ENCODE data around the gene PID1.
"Not testable (repeated sequence)": the region's sequence is repeated elsewhere in the genome, so short reads cannot be mapped to it uniquely, and the experiment has no call there.

DNA sequence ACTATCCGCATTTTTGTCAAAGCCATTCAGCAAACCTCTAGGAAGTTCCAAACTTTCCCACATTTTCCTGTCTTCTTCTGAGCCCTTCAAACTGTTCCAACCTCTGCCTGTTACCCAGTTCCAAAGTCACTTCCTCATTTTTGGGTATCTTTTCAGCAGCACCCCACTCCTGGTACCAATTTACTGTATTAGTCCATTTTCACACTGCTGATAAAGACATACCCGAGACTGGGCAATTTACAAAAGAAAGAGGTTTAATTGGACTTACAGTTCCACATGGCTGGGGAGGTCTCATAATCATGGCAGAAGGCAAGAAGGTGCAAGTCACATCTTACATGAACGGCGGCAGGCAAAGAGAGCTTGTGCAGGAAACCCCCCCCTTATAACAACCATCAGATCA, 84.0 kb downstream of the PID1 start:
- TF ChIP-seq, protein P1, sequence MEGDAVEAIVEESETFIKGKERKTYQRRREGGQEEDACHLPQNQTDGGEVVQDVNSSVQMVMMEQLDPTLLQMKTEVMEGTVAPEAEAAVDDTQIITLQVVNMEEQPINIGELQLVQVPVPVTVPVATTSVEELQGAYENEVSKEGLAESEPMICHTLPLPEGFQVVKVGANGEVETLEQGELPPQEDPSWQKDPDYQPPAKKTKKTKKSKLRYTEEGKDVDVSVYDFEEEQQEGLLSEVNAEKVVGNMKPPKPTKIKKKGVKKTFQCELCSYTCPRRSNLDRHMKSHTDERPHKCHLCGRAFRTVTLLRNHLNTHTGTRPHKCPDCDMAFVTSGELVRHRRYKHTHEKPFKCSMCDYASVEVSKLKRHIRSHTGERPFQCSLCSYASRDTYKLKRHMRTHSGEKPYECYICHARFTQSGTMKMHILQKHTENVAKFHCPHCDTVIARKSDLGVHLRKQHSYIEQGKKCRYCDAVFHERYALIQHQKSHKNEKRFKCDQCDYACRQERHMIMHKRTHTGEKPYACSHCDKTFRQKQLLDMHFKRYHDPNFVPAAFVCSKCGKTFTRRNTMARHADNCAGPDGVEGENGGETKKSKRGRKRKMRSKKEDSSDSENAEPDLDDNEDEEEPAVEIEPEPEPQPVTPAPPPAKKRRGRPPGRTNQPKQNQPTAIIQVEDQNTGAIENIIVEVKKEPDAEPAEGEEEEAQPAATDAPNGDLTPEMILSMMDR (IDR thresholded peaks at IDR 0.05; ENCODE audit: low read depth, low read length, missing input control): not testable (repeated sequence)
- TF ChIP-seq RXRA (IDR thresholded peaks at IDR 0.05); NR2F2 (IDR thresholded peaks at IDR 0.05); YY1 (IDR thresholded peaks at IDR 0.05); REST (IDR thresholded peaks at IDR 0.05); RAD21 (IDR thresholded peaks at IDR 0.05); FOXA1 (IDR thresholded peaks at IDR 0.05); TAF1 (conservative IDR thresholded peaks at IDR 0.05); HNF4A (conservative IDR thresholded peaks at IDR 0.05); SP1 (IDR thresholded peaks at IDR 0.05); ATF3 (IDR thresholded peaks at IDR 0.05); JUND (IDR thresholded peaks at IDR 0.05): not testable (repeated sequence)
- TF ChIP-seq, protein P2, sequence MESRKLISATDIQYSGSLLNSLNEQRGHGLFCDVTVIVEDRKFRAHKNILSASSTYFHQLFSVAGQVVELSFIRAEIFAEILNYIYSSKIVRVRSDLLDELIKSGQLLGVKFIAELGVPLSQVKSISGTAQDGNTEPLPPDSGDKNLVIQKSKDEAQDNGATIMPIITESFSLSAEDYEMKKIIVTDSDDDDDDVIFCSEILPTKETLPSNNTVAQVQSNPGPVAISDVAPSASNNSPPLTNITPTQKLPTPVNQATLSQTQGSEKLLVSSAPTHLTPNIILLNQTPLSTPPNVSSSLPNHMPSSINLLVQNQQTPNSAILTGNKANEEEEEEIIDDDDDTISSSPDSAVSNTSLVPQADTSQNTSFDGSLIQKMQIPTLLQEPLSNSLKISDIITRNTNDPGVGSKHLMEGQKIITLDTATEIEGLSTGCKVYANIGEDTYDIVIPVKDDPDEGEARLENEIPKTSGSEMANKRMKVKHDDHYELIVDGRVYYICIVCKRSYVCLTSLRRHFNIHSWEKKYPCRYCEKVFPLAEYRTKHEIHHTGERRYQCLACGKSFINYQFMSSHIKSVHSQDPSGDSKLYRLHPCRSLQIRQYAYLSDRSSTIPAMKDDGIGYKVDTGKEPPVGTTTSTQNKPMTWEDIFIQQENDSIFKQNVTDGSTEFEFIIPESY (IDR thresholded peaks at IDR 0.05): not testable (repeated sequence)
